ENCODE data around the gene CPLX1.

The CPLX1 gene

GRCh38 chr4:766559-767283 lies 59.2 kb downstream of the CPLX1 start:
- TF ChIP-seq CTCF (IDR thresholded peaks at IDR 0.05; ENCODE audit: borderline replicate concordance, insufficient read depth, low read depth, low read length), result no peak

GRCh38 chr4:766152-766515 lies 59.8 kb downstream of the CPLX1 start:
- H3K4me3 ChIP-seq (ENCODE audit: low read depth, low read length), result no peak overlapping the region
- TF ChIP-seq CTCF (IDR thresholded peaks at IDR 0.05; ENCODE audit: borderline replicate concordance, insufficient read depth, low read depth, low read length), result no peak

More at GRCh38 chr4:766559-767283, 59.2 kb downstream of the CPLX1 start:
- no peak overlapping the region for H3K4me3 ChIP-seq (ENCODE audit: low read depth, low read length)

GRCh38 chr4:764405-765169 lies 61.3 kb downstream of the CPLX1 start:
- no peak for TF ChIP-seq CTCF (IDR thresholded peaks at IDR 0.05; ENCODE audit: borderline replicate concordance, insufficient read depth, low read depth, low read length)
- no peak overlapping the region for H3K4me3 ChIP-seq (ENCODE audit: low read depth, low read length)

- TF ChIP-seq CTCF (IDR thresholded peaks at IDR 0.05; ENCODE audit: borderline replicate concordance, insufficient read depth, low read depth, low read length), result no peak
- H3K4me3 ChIP-seq (ENCODE audit: low read depth, low read length), result no peak overlapping the region
These were observed 62.0 kb downstream of the CPLX1 start for GRCh38 chr4:763922-764321.

- no peak overlapping the region for H3K4me3 ChIP-seq (ENCODE audit: low read depth, low read length)
- no peak for TF ChIP-seq CTCF (IDR thresholded peaks at IDR 0.05; ENCODE audit: borderline replicate concordance, insufficient read depth, low read depth, low read length)
These were observed 62.6 kb downstream of the CPLX1 start for GRCh38 chr4:763191-763810.

- H3K4me3 ChIP-seq (ENCODE audit: low read depth, low read length), result no peak overlapping the region
- TF ChIP-seq CTCF (IDR thresholded peaks at IDR 0.05; ENCODE audit: borderline replicate concordance, insufficient read depth, low read depth, low read length), result no peak
These were observed 63.4 kb downstream of the CPLX1 start for GRCh38 chr4:762211-763190.
